GM12878 (cell line): Measurements from ENCODE around the gene FOXD2. TPM values are rescaled to one million over a fixed set of nuclear protein-coding genes. Genes with fewer than 3 reads are reported as not detected.

Experiments used
- CREB1 ChIP-seq: IDR thresholded peaks from 2 replicates; pipeline ENCODE4 v1.6.1; 2012; ENCODE audit warnings: low read depth, mild to moderate bottlenecking, inconsistent platforms
- ZNF687 ChIP-seq: fragments of 450-650 bp; IDR thresholded peaks from 2 replicates; pipeline ENCODE4 v1.6.1; 2017; ENCODE audit warnings: mild to moderate bottlenecking, moderate library complexity
- ZZZ3 ChIP-seq: IDR thresholded peaks from 2 replicates; pipeline ENCODE4 v1.6.1; 2011; ENCODE audit warnings: low read depth; ENCODE audit not compliant: control insufficient read depth, insufficient read length
- polyA plus RNA-seq, 11 experiments: library from polyadenylated mRNA; depleted of rRNA in 4 of 11; unstranded in 6 of 11; stranded (reverse) in 5 of 11; fragments of >200 nt; fragmentation: Nextera tagmentation in 4 of 11; fragmentation: Illumina TruSeq in 1 of 11; extraction: Ambion mirVana in 4 of 11; extraction: Trizol in 1 of 11; gene quantifications; 1 replicate in 1 of 11; 2 replicates in 10 of 11; pipeline versions ENCODE4 v1.2.1 to v1.2.3, GENCODE V29; 2011 to 2016; ENCODE audit warnings: inconsistent platforms in 2 of 11, missing spikeins in 2 of 11, low read depth in 1 of 11
- total RNA-seq, 4 experiments: library from RNA; depleted of rRNA in 3 of 4; stranded (reverse); fragments of >200 nt in 3 of 4; fragmentation: Illumina TruSeq in 1 of 4; extraction: Trizol in 1 of 4; gene quantifications; 2 replicates each; pipeline versions ENCODE4 v1.2.1 to v1.2.3, GENCODE V29; 2013 to 2021

Gene FOXD2
- total and polyA plus RNA-seq, 10 of the 15 experiments (the other 5 are each of a cell fraction or from before 2014, with no cell fraction given), result under 0.01 to 0.27 (median 0.04) TPM; not detected in 1

- no peak for TF ChIP-seq ZNF687
- no peak for TF ChIP-seq CREB1
- no peak for TF ChIP-seq ZZZ3
- TF ChIP-seq, all 136 proteins: peak for 0
Measured at GRCh38 chr1:47487850-47488450, 50.1 kb downstream of the FOXD2 start (continued).

Other genes starting within 250 kb of the FOXD2 start
- gene PDZK1IP1, start 248.0 kb upstream of the FOXD2 start, total RNA-seq (2014; rRNA removed), result not detected in 2 replicates
- gene PDZK1IP1, start 248.0 kb upstream of the FOXD2 start, total RNA-seq (2014; rRNA removed; fragmentation: Illumina TruSeq; extraction: Trizol), result not detected in 2 replicates
- gene PDZK1IP1, start 248.0 kb upstream of the FOXD2 start, total RNA-seq (2021), result not detected in 2 replicates
- not detected in 2 replicates for gene PDZK1IP1, start 248.0 kb upstream of the FOXD2 start, polyA plus RNA-seq (2011; rRNA removed)
- not detected in 2 replicates for gene PDZK1IP1, start 248.0 kb upstream of the FOXD2 start, polyA plus RNA-seq (2014; fragmentation: Illumina TruSeq; extraction: Trizol)
- gene PDZK1IP1, start 248.0 kb upstream of the FOXD2 start, polyA plus RNA-seq (2014; fragmentation: Nextera tagmentation; extraction: Ambion mirVana), result not detected
- not detected in 2 replicates for gene PDZK1IP1, start 248.0 kb upstream of the FOXD2 start, polyA plus RNA-seq (2014; rRNA removed)
- gene PDZK1IP1, start 248.0 kb upstream of the FOXD2 start, polyA plus RNA-seq (2016; fragmentation: Nextera tagmentation; extraction: Ambion mirVana), result not detected
- gene TAL1, start 205.8 kb upstream of the FOXD2 start, total RNA-seq (2014; rRNA removed), result not detected in 2 replicates
- not detected in 2 replicates for gene TAL1, start 205.8 kb upstream of the FOXD2 start, total RNA-seq (2014; rRNA removed; fragmentation: Illumina TruSeq; extraction: Trizol)
- gene TAL1, start 205.8 kb upstream of the FOXD2 start, total RNA-seq (2021), result 0.05 TPM in 2 replicates
- gene TAL1, start 205.8 kb upstream of the FOXD2 start, polyA plus RNA-seq (2011; rRNA removed), result not detected in 2 replicates
- gene TAL1, start 205.8 kb upstream of the FOXD2 start, polyA plus RNA-seq (2014; fragmentation: Illumina TruSeq; extraction: Trizol), result not detected in 2 replicates
- not detected for gene TAL1, start 205.8 kb upstream of the FOXD2 start, polyA plus RNA-seq (2014; fragmentation: Nextera tagmentation; extraction: Ambion mirVana)
- not detected in 2 replicates for gene TAL1, start 205.8 kb upstream of the FOXD2 start, polyA plus RNA-seq (2014; rRNA removed)
- gene TAL1, start 205.8 kb upstream of the FOXD2 start, polyA plus RNA-seq (2016; fragmentation: Nextera tagmentation; extraction: Ambion mirVana), result not detected
- gene STIL, start 123.9 kb upstream of the FOXD2 start, total RNA-seq (2014; rRNA removed), result 26.3 and 33.1 TPM in 2 replicates
- gene STIL, start 123.9 kb upstream of the FOXD2 start, total RNA-seq (2014; rRNA removed; fragmentation: Illumina TruSeq; extraction: Trizol), result 31.1 and 32.8 TPM in 2 replicates
- 22.9 and 23.3 TPM in 2 replicates for gene STIL, start 123.9 kb upstream of the FOXD2 start, total RNA-seq (2021)
- 35.1 and 42.7 TPM in 2 replicates for gene STIL, start 123.9 kb upstream of the FOXD2 start, polyA plus RNA-seq (2011; rRNA removed)
- 28.5 and 34.1 TPM in 2 replicates for gene STIL, start 123.9 kb upstream of the FOXD2 start, polyA plus RNA-seq (2014; fragmentation: Illumina TruSeq; extraction: Trizol)
- gene STIL, start 123.9 kb upstream of the FOXD2 start, polyA plus RNA-seq (2014; fragmentation: Nextera tagmentation; extraction: Ambion mirVana), result 1 to 10 TPM; 6.0 to 6.3 TPM
- gene STIL, start 123.9 kb upstream of the FOXD2 start, polyA plus RNA-seq (2014; rRNA removed), result 17.1 and 18.2 TPM in 2 replicates
- gene STIL, start 123.9 kb upstream of the FOXD2 start, polyA plus RNA-seq (2016; fragmentation: Nextera tagmentation; extraction: Ambion mirVana), result 10 to 100 TPM; 26.8 to 30.0 TPM
- gene CMPK1, start 104.3 kb upstream of the FOXD2 start, total RNA-seq (2014; rRNA removed), result 79.8 and 100 TPM in 2 replicates
- 122 and 130 TPM in 2 replicates for gene CMPK1, start 104.3 kb upstream of the FOXD2 start, total RNA-seq (2014; rRNA removed; fragmentation: Illumina TruSeq; extraction: Trizol)
- gene CMPK1, start 104.3 kb upstream of the FOXD2 start, total RNA-seq (2021), result 112 and 116 TPM in 2 replicates
- gene CMPK1, start 104.3 kb upstream of the FOXD2 start, polyA plus RNA-seq (2011; rRNA removed), result 79.2 and 141 TPM in 2 replicates
- 126 and 161 TPM in 2 replicates for gene CMPK1, start 104.3 kb upstream of the FOXD2 start, polyA plus RNA-seq (2014; fragmentation: Illumina TruSeq; extraction: Trizol)
- gene CMPK1, start 104.3 kb upstream of the FOXD2 start, polyA plus RNA-seq (2014; fragmentation: Nextera tagmentation; extraction: Ambion mirVana), result 10 to 100 TPM; 43.7 to 61.0 TPM
- gene CMPK1, start 104.3 kb upstream of the FOXD2 start, polyA plus RNA-seq (2014; rRNA removed), result 67.2 and 76.6 TPM in 2 replicates
- gene CMPK1, start 104.3 kb upstream of the FOXD2 start, polyA plus RNA-seq (2016; fragmentation: Nextera tagmentation; extraction: Ambion mirVana), result 100 to 1,000 TPM in 1 of 2 experiments, 10 to 100 TPM in 1; 91.5 to 159 TPM
- not detected in 2 replicates for gene FOXE3, start 21.8 kb upstream of the FOXD2 start, total RNA-seq (2014; rRNA removed)
- gene FOXE3, start 21.8 kb upstream of the FOXD2 start, total RNA-seq (2014; rRNA removed; fragmentation: Illumina TruSeq; extraction: Trizol), result not detected in 2 replicates
- not detected in 2 replicates for gene FOXE3, start 21.8 kb upstream of the FOXD2 start, total RNA-seq (2021)
- not detected in 2 replicates for gene FOXE3, start 21.8 kb upstream of the FOXD2 start, polyA plus RNA-seq (2011; rRNA removed)
- not detected in 2 replicates for gene FOXE3, start 21.8 kb upstream of the FOXD2 start, polyA plus RNA-seq (2014; fragmentation: Illumina TruSeq; extraction: Trizol)
- not detected for gene FOXE3, start 21.8 kb upstream of the FOXD2 start, polyA plus RNA-seq (2014; fragmentation: Nextera tagmentation; extraction: Ambion mirVana)
- 0.13 TPM in 1 of 2 replicates, not detected in the other for gene FOXE3, start 21.8 kb upstream of the FOXD2 start, polyA plus RNA-seq (2014; rRNA removed)
- not detected for gene FOXE3, start 21.8 kb upstream of the FOXD2 start, polyA plus RNA-seq (2016; fragmentation: Nextera tagmentation; extraction: Ambion mirVana)